PFSK-1 (cell line): ENCODE measurements around the gene KCNJ5.

Experiments
- FOXP2 ChIP-seq: optimal IDR thresholded peaks from 2 replicates; pipeline ENCODE3; 2011; ENCODE audit warnings: borderline replicate concordance, control low read depth, inconsistent platforms; ENCODE audit not compliant: insufficient read depth; ENCODE audit errors: extremely low read length, extremely low read depth
- POLR2AphosphoS5 ChIP-seq: IDR thresholded peaks from 2 replicates; pipeline ENCODE4 v1.6.1; 2012; ENCODE audit warnings: low read depth, mild to moderate bottlenecking, control low read depth, low read length, moderate library complexity
- REST ChIP-seq, 2 experiments: IDR thresholded peaks; 2 replicates each; pipeline versions ENCODE4 v1.6.1 to v1.8.0; 2011 to 2012; ENCODE audit warnings: low read depth in 2 of 2, low read length in 2 of 2, control low read depth in 1 of 2, inconsistent platforms in 1 of 2, mild to moderate bottlenecking in 1 of 2, moderate library complexity in 1 of 2; ENCODE audit not compliant: insufficient read depth in 1 of 2
- SIN3A ChIP-seq: IDR thresholded peaks from 2 replicates; pipeline ENCODE4 v1.6.1; 2012; ENCODE audit warnings: mild to moderate bottlenecking, low read length, moderate library complexity, borderline replicate concordance; ENCODE audit not compliant: insufficient read depth
- TAF1 ChIP-seq: IDR thresholded peaks from 2 replicates; pipeline ENCODE4 v1.6.1; 2012; ENCODE audit warnings: low read length, control low read depth, borderline replicate concordance; ENCODE audit not compliant: insufficient read depth

- no peak for TF ChIP-seq POLR2AphosphoS5
- no peak for TF ChIP-seq TAF1
- no peak for TF ChIP-seq SIN3A
- TF ChIP-seq REST (IDR thresholded peaks at IDR 0.05; ENCODE audit: insufficient read depth in 1 of 2, low read depth in 2 of 2, low read length in 2 of 2) = no peak
- no peak for TF ChIP-seq FOXP2
These were observed 35.9 kb downstream of the KCNJ5 start for GRCh38 chr11:128927108-128927461.
